ENCODE results near the gene RAD51B. TPM values are rescaled to one million over a fixed set of nuclear protein-coding genes. Genes with fewer than 3 reads are reported as not detected.

RAD51B gene
- total and polyA plus RNA-seq, 4 donors: 2.8 to 39.6 (median 13.3) TPM; not detected in 1

DNA sequence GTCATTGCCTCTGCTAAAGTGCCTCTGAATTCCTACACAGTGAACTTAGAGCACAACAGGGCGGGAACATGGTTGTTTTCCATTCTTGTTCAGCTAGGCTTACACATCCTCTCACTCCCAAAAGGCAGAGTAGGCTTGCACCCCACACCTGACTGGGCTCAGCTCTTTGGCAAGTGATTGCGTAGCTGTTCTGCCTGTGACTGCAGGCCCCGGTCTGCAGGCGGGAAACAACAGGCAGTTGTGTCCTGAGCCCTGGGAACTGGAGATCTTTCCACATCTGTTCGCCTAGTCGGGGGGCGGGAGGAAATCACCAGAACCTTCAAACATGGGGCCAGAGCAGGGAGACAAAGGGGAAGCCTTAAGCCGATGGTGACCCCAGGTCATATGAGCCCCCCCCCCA, 698.6 kb downstream of the RAD51B start:
- H3K4me3 ChIP-seq (ENCODE audit: low read length in 2 of 2): no peak overlapping the region
- H3K9me3 ChIP-seq (ENCODE audit: control insufficient read depth, low read length): no peaks in the 10 kb centered on the region
- DNase-seq (peak in 1 of 2 donors; percentile 19), ATAC-seq (ENCODE audit: low FRiP score) (no peak)
- intact Hi-C loops (cut with DNase I): no loop called here
- H3K36me3 ChIP-seq (ENCODE audit: control insufficient read depth in 1 of 2, insufficient read depth in 2 of 2, low read length in 1 of 2): no peaks in the 10 kb centered on the region
- peaks cover 4% of the 10 kb centered on the region in 2 donors for H3K4me1 ChIP-seq (ENCODE audit: control insufficient read depth in 1 of 2, insufficient read depth in 2 of 2, low read length in 2 of 2)
- H3K27ac ChIP-seq (ENCODE audit: low read depth in 1 of 2, low read length in 2 of 2): no peak overlapping the region
- 84 to 91% methylated on average over 8 of the region's 8 CpGs for WGBS, 2 donors
- no peaks in the 10 kb centered on the region for H3K27me3 ChIP-seq (ENCODE audit: control insufficient read depth in 1 of 2, insufficient read depth in 2 of 2, low read length in 1 of 2)

- WGBS, 2 donors: 28% methylated on average over 7 of the region's 7 CpGs
- no peaks in the 10 kb centered on the region for H3K36me3 ChIP-seq (ENCODE audit: control insufficient read depth in 1 of 2, insufficient read depth in 2 of 2, low read length in 1 of 2)
- H3K9me3 ChIP-seq (ENCODE audit: control insufficient read depth, low read length): no peaks in the 10 kb centered on the region
- no peak overlapping the region for H3K4me3 ChIP-seq (ENCODE audit: low read length in 2 of 2)
- H3K27me3 ChIP-seq (ENCODE audit: control insufficient read depth in 1 of 2, insufficient read depth in 2 of 2, low read length in 1 of 2): no peaks in the 10 kb centered on the region
- ATAC-seq (ENCODE audit: low FRiP score) (no peak), DNase-seq (no peak)
- intact Hi-C loops (cut with DNase I): no loop called here
- H3K27ac ChIP-seq (ENCODE audit: low read depth in 1 of 2, low read length in 2 of 2): peak overlapping the region in 1 of 2 donors; percentile 38
- peaks cover 4% of the 10 kb centered on the region in 2 donors for H3K4me1 ChIP-seq (ENCODE audit: control insufficient read depth in 1 of 2, insufficient read depth in 2 of 2, low read length in 2 of 2)
Observed at GRCh38 chr14:68518761-68519670, 699.4 kb downstream of the RAD51B start.

- peaks cover 4% of the 10 kb centered on the region in 2 donors for H3K4me1 ChIP-seq (ENCODE audit: control insufficient read depth in 1 of 2, insufficient read depth in 2 of 2, low read length in 2 of 2)
- ATAC-seq (ENCODE audit: low FRiP score): no peak
- no peaks in the 10 kb centered on the region for H3K27me3 ChIP-seq (ENCODE audit: control insufficient read depth in 1 of 2, insufficient read depth in 2 of 2, low read length in 1 of 2)
- H3K4me3 ChIP-seq (ENCODE audit: low read length in 2 of 2): no peak overlapping the region
- intact Hi-C loops (cut with DNase I): loop anchor here (5.0 to 10.0 kb wide), 3 partner anchors 215 to 575 kb away; partner anchors contain the start of gene ZFP36L1 (in 1 of the 2)
- 54 to 58% methylated on average over 5 of the region's 5 CpGs for WGBS, 2 donors
- H3K9me3 ChIP-seq (ENCODE audit: control insufficient read depth, low read length): no peaks in the 10 kb centered on the region
- peak overlapping the region in 1 of 2 donors; percentile 38 for H3K27ac ChIP-seq (ENCODE audit: low read depth in 1 of 2, low read length in 2 of 2)
- no peaks in the 10 kb centered on the region for H3K36me3 ChIP-seq (ENCODE audit: control insufficient read depth in 1 of 2, insufficient read depth in 2 of 2, low read length in 1 of 2)
- no peak for DNase-seq
Observed at GRCh38 chr14:68519671-68520187, 700.1 kb downstream of the RAD51B start.

- Histone ChIP-seq H3K27ac (ENCODE audit: low read depth in 1 of 2, low read length in 2 of 2) (peak overlapping the region in 1 of 2 donors; percentile 50), H3K27me3 (ENCODE audit: control insufficient read depth in 1 of 2, insufficient read depth in 2 of 2, low read length in 1 of 2) (no peaks in the 10 kb centered on the region), H3K9me3 (ENCODE audit: control insufficient read depth, low read length) (no peaks in the 10 kb centered on the region), H3K36me3 (ENCODE audit: control insufficient read depth in 1 of 2, insufficient read depth in 2 of 2, low read length in 1 of 2) (no peaks in the 10 kb centered on the region), H3K4me1 (ENCODE audit: control insufficient read depth in 1 of 2, insufficient read depth in 2 of 2, low read length in 2 of 2) (peaks cover 4% of the 10 kb centered on the region in 2 donors), H3K4me3 (ENCODE audit: low read length in 2 of 2) (no peak overlapping the region)
- 90 to 93% methylated on average over 5 of the region's 5 CpGs for WGBS, 2 donors
- no peak for ATAC-seq (ENCODE audit: low FRiP score)
- intact Hi-C loops (cut with DNase I): loop anchor here (5.0 to 10.0 kb wide), 3 partner anchors 216 to 576 kb away; partner anchors contain the start of gene ZFP36L1 (in 1 of the 2)
- no peak for DNase-seq
Observed at GRCh38 chr14:68520637-68521556, 701.3 kb downstream of the RAD51B start.

DNA sequence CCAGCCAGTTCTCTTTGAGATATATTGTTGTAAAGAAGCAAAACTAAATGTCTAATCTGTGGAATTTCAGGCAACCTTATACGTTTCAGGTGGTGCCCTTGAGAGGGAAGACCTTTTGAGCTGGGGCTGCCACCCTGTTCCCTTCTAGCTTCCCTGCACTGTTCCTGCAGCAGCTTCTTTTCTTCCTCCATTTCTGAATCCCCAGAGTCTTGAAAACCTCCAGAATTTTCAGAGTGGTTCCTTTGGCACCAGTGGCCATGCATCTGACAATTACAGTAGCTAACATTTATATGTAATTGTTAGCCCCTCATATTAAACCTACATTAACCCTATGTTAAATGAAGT, 702.0 kb downstream of the RAD51B start:
- H3K9me3 ChIP-seq (ENCODE audit: control insufficient read depth, low read length): no peaks in the 10 kb centered on the region
- no peaks in the 10 kb centered on the region for H3K27me3 ChIP-seq (ENCODE audit: control insufficient read depth in 1 of 2, insufficient read depth in 2 of 2, low read length in 1 of 2)
- ATAC-seq (ENCODE audit: low FRiP score) (no peak), DNase-seq (no peak)
- peaks cover 4% of the 10 kb centered on the region in 2 donors for H3K4me1 ChIP-seq (ENCODE audit: control insufficient read depth in 1 of 2, insufficient read depth in 2 of 2, low read length in 2 of 2)
- intact Hi-C loops (cut with DNase I): loop anchor here (5.0 to 10.0 kb wide), 3 partner anchors 217 to 577 kb away; partner anchors contain the start of gene ZFP36L1 (in 1 of the 2)
- no peaks in the 10 kb centered on the region for H3K36me3 ChIP-seq (ENCODE audit: control insufficient read depth in 1 of 2, insufficient read depth in 2 of 2, low read length in 1 of 2)
- WGBS, 2 donors: 50 to 79% methylated on average over 1 of the region's 1 CpG
- no peak overlapping the region for H3K4me3 ChIP-seq (ENCODE audit: low read length in 2 of 2)
- no peak overlapping the region for H3K27ac ChIP-seq (ENCODE audit: low read depth in 1 of 2, low read length in 2 of 2)

GRCh38 chr14:68521961-68522509, 702.5 kb downstream of the RAD51B start:
- WGBS, 2 donors: 63 to 75% methylated on average over 8 of the region's 8 CpGs
- no peak for ATAC-seq (ENCODE audit: low FRiP score)
- Histone ChIP-seq H3K4me1 (ENCODE audit: control insufficient read depth in 1 of 2, insufficient read depth in 2 of 2, low read length in 2 of 2) (peaks cover 4% of the 10 kb centered on the region in 2 donors), H3K9me3 (ENCODE audit: control insufficient read depth, low read length) (no peaks in the 10 kb centered on the region), H3K27me3 (ENCODE audit: control insufficient read depth in 1 of 2, insufficient read depth in 2 of 2, low read length in 1 of 2) (no peaks in the 10 kb centered on the region), H3K4me3 (ENCODE audit: low read length in 2 of 2) (no peak overlapping the region), H3K36me3 (ENCODE audit: control insufficient read depth in 1 of 2, insufficient read depth in 2 of 2, low read length in 1 of 2) (no peaks in the 10 kb centered on the region), H3K27ac (ENCODE audit: low read depth in 1 of 2, low read length in 2 of 2) (peak overlapping the region in 1 of 2 donors; percentile 78)
- intact Hi-C loops (cut with DNase I): loop anchor here (5.0 to 10.0 kb wide), 3 partner anchors 217 to 577 kb away; partner anchors contain the start of gene ZFP36L1 (in 1 of the 2)
- no peak for DNase-seq

GRCh38 chr14:68522510-68523325, 703.1 kb downstream of the RAD51B start:
- H3K36me3 ChIP-seq (ENCODE audit: control insufficient read depth in 1 of 2, insufficient read depth in 2 of 2, low read length in 1 of 2): no peaks in the 10 kb centered on the region
- H3K27me3 ChIP-seq (ENCODE audit: control insufficient read depth in 1 of 2, insufficient read depth in 2 of 2, low read length in 1 of 2): no peaks in the 10 kb centered on the region
- H3K4me1 ChIP-seq (ENCODE audit: control insufficient read depth in 1 of 2, insufficient read depth in 2 of 2, low read length in 2 of 2): peaks cover 4% of the 10 kb centered on the region in 2 donors
- intact Hi-C loops (cut with DNase I): loop anchor here (5.0 to 10.0 kb wide), 3 partner anchors 218 to 578 kb away; partner anchors contain the start of gene ZFP36L1 (in 1 of the 2)
- ATAC-seq (ENCODE audit: low FRiP score) (no peak), DNase-seq (no peak)
- H3K27ac ChIP-seq (ENCODE audit: low read depth in 1 of 2, low read length in 2 of 2): peak overlapping the region; percentile 1 to 78
- no peak overlapping the region for H3K4me3 ChIP-seq (ENCODE audit: low read length in 2 of 2)
- WGBS, 2 donors: 16 to 29% methylated on average over 5 of the region's 5 CpGs
- H3K9me3 ChIP-seq (ENCODE audit: control insufficient read depth, low read length): no peaks in the 10 kb centered on the region

Data from aorta (tissue), 5 donors.